HepG2 (cell line): ENCODE data around the gene ACTR6. TPM values are rescaled to one million over a fixed set of nuclear protein-coding genes. Genes with fewer than 3 reads are reported as not detected.

Experiments
- ATAC-seq: fragments of 200-7000 bp; cut with Tn5 transposase; 3 replicates; pipeline ENCODE4 v1.9.1; 2020; ENCODE audit warnings: mild to moderate bottlenecking, moderate library complexity
- BruUV-seq: library from RNA; stranded (reverse); fragments of 400-500 nt; replicated peaks from 2 replicates; lab custom pipeline; 2021; lab: Mats Ljungman, UMichigan
- CTCF ChIA-PET: fragments of 300-600 bp; formaldehyde crosslinking; extraction: SDS; loops from one replicate; lab custom pipeline; 2021; ENCODE audit warnings: low total read pairs, inconsistent platforms, low intra/inter-chr PET ratio; lab: Yijun Ruan, JAX
- POLR2A ChIA-PET: fragments of 350-600 bp; sonication (Branson Sonifier 250); formaldehyde crosslinking; loops from one replicate; lab custom pipeline; 2020; ENCODE audit warnings: antibody characterized with exemption, inconsistent platforms; lab: Yijun Ruan, JAX
- DNase-seq: peaks from one replicate; pipeline ENCODE4 v3.0.0-alpha.2; 2015; ENCODE audit warnings: low spot score
- FAIRE-seq: peaks from 3 replicates; lab custom pipeline; 2011; peaks lifted over from hg19 to GRCh38; lab: Jason Lieb, UNC
- H2AFZ ChIP-seq: one replicate; pipeline ENCODE4 v1.6.1; 2011; ENCODE audit warnings: low read length, inconsistent platforms
- H3K27ac ChIP-seq: fragments of 300-600 bp; 3 replicates; pipeline ENCODE4 v1.8.0; 2011; ENCODE audit warnings: mixed run types, mild to moderate bottlenecking, mixed read lengths, low read length, inconsistent platforms; ENCODE audit not compliant: insufficient read depth; ENCODE audit errors: extremely low read length
- H3K27me3 ChIP-seq, 2 experiments: fragments of 200-600 bp in 1 of 2; 2 replicates in 1 of 2; 3 replicates in 1 of 2; pipeline versions ENCODE4 v1.6.0 to v1.8.0; 2011; ENCODE audit warnings: low read length in 2 of 2, mild to moderate bottlenecking in 2 of 2, moderate library complexity in 2 of 2, inconsistent platforms in 1 of 2; ENCODE audit not compliant: insufficient read depth in 2 of 2, control insufficient read depth in 1 of 2
- H3K36me3 ChIP-seq, 2 experiments: fragments of 200-600 bp in 1 of 2; replicated peaks in 1 of 2; 2 replicates in 1 of 2; 3 replicates in 1 of 2; pipeline versions ENCODE4 v1.5.1 to v1.8.0; 2011; ENCODE audit warnings: low read length in 2 of 2, inconsistent platforms in 1 of 2; ENCODE audit not compliant: insufficient read depth in 2 of 2, control insufficient read depth in 1 of 2
- H3K4me1 ChIP-seq: 2 replicates; pipeline ENCODE4 v1.5.1; 2012; ENCODE audit warnings: low read length, inconsistent platforms; ENCODE audit not compliant: insufficient read depth
- H3K4me2 ChIP-seq: 2 replicates; pipeline ENCODE4 v1.6.0; 2011; ENCODE audit warnings: low read depth, low read length, inconsistent platforms
- H3K4me3 ChIP-seq, 3 experiments: fragments of 200-600 bp in 1 of 3; sonication (generic), shearing (Covaris generic) in 1 of 3; replicated peaks in 1 of 3; 2 replicates each; pipeline ENCODE4 v1.5.1; 2011 to 2016; ENCODE audit warnings: low read length in 3 of 3, inconsistent platforms in 2 of 3, low read depth in 2 of 3, mild to moderate bottlenecking in 2 of 3, control low read depth in 1 of 3, mixed read lengths in 1 of 3; ENCODE audit not compliant: insufficient read depth in 1 of 3
- H3K79me2 ChIP-seq: one replicate; pipeline ENCODE4 v1.6.1; 2011; ENCODE audit warnings: low read length, inconsistent platforms; ENCODE audit not compliant: insufficient read depth
- H3K9ac ChIP-seq: 2 replicates; pipeline ENCODE4 v1.6.0; 2011; ENCODE audit warnings: mild to moderate bottlenecking, low read depth, low read length, inconsistent platforms; ENCODE audit not compliant: insufficient read depth
- H3K9me3 ChIP-seq: 2 replicates; pipeline ENCODE4 v1.5.1; 2012; ENCODE audit warnings: mild to moderate bottlenecking, low read length
- H4K20me1 ChIP-seq: 2 replicates; pipeline ENCODE4 v1.6.0; 2011; ENCODE audit warnings: inconsistent platforms, mild to moderate bottlenecking, low read length, moderate library complexity; ENCODE audit not compliant: insufficient read depth
- ETV5 ChIP-seq: IDR thresholded peaks from 2 replicates; pipeline ENCODE4 v1.6.1; 2018; ENCODE audit warnings: missing biosample characterization, missing genetic modification reagents, inconsistent platforms, borderline replicate concordance
- HDAC2 ChIP-seq: sonication (generic); formaldehyde crosslinking; IDR thresholded peaks from 2 replicates; pipeline ENCODE4 v1.4.0; 2020; ENCODE audit warnings: missing genetic modification reagents
- MLLT10 ChIP-seq: sonication (generic); formaldehyde crosslinking; IDR thresholded peaks from 2 replicates; pipeline ENCODE4 v1.4.0; 2020; ENCODE audit warnings: missing genetic modification reagents
- ZNF761 ChIP-seq: sonication (generic); formaldehyde crosslinking; conservative IDR thresholded peaks from 2 replicates; pipeline ENCODE4 v1.4.0; 2020; ENCODE audit warnings: mild to moderate bottlenecking, missing genetic modification reagents
- ZNF766 ChIP-seq: sonication (generic); formaldehyde crosslinking; IDR thresholded peaks from 2 replicates; pipeline ENCODE4 v1.5.0; 2020; ENCODE audit warnings: missing genetic modification reagents, borderline replicate concordance
- WGBS: methylation state at CpG from one replicate; pipeline ENCODE4 v1.1.6; 2017; ENCODE audit warnings: low lambda C conversion rate; 5-methylcytosine and 5-hydroxymethylcytosine counted together
- in situ Hi-C: cut with HindIII; loops from 2 replicates; pipeline ENCODE4 v1.10.0; 2017; ENCODE audit warnings: low pct_unique_long_range_greater_than_20kb; ENCODE audit not compliant: extremely low pct_ligation_motif_present
- intact Hi-C: fragments of 100-400 bp; cut with micrococcal nuclease; formaldehyde crosslinking; loops from one replicate; pipeline ENCODE4 v1.10.0; 2022; ENCODE audit not compliant: unreplicated experiment
- polyA plus RNA-seq, 8 experiments: library from polyadenylated mRNA; depleted of rRNA in 3 of 8; stranded (reverse) in 7 of 8; unstranded in 1 of 8; fragments of >200 nt; fragmentation: Illumina TruSeq in 4 of 8; extraction: Trizol in 4 of 8; gene quantifications; 2 replicates each; pipeline versions ENCODE4 v1.2.1 to v1.2.3, GENCODE V29; 2011 to 2016; ENCODE audit warnings: low read depth in 4 of 8, missing spikeins in 1 of 8, mixed read lengths in 1 of 8; ENCODE audit not compliant: insufficient read depth in 1 of 8
- total RNA-seq, 5 experiments: library from RNA; depleted of rRNA; stranded (reverse); fragments of >200 nt; fragmentation: Illumina TruSeq; extraction: Trizol; gene quantifications; 2 replicates each; pipeline ENCODE4 v1.2.3, GENCODE V29; 2016; ENCODE audit warnings: low read depth in 1 of 5
- TF ChIP-seq, protein P1 (sequence below): sonication (generic); formaldehyde crosslinking; IDR thresholded peaks from 2 replicates; pipeline ENCODE4 v1.8.0; 2023; ENCODE audit warnings: mild to moderate bottlenecking, missing genetic modification reagents

Gene ACTR6
- total and polyA plus RNA-seq, 2 of the 13 experiments (the other 11 are each of a cell fraction or from before 2014, with no cell fraction given): 12.9 to 22.4 TPM

DNA sequence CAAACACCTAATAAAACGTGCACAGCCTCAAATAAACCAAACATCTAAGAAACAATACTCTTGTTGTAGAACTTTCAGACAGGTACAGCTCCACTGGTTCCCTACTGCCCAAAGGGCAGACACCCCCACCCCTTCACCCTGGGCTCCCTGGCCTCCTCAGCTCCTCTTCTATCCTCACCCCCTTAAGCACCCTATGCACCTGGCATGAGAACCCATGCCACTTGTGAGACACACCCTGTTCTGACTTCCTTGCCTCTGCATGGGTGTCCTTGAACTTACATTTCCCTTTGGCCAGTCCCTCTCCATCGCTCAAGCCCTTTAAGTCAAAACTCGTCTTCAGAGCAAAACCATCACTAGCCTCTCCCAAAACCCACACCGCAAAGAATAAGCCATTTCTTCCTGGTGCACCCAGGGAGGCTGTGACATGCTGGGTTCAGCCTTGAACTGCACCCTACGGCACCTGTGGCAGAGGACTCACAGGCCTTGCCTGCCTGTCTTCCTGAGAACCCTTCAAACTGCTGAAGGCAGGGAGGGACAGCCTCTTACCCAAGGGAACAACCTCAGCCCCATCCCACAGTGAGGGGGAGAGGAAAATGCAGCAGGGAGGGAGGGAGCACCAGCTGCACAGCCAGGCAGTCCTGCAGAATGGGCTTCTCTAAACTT, 12.6 kb upstream of the ACTR6 start:
- ChIA-PET POLR2A (interaction anchor here (1.7 kb wide), 1 partner anchor 12 kb away, joined by 4 read pairs; the partner anchor contains the start of gene ACTR6), CTCF (no interaction called here)
- peaks cover 23% of the 10 kb centered on the region for H3K4me1 ChIP-seq
- DNase-seq: no peak
- no peaks in the 10 kb centered on the region for H3K79me2 ChIP-seq
- intact Hi-C loops (no loop called here), in situ Hi-C loops (no loop called here)
- TF ChIP-seq, protein P1, sequence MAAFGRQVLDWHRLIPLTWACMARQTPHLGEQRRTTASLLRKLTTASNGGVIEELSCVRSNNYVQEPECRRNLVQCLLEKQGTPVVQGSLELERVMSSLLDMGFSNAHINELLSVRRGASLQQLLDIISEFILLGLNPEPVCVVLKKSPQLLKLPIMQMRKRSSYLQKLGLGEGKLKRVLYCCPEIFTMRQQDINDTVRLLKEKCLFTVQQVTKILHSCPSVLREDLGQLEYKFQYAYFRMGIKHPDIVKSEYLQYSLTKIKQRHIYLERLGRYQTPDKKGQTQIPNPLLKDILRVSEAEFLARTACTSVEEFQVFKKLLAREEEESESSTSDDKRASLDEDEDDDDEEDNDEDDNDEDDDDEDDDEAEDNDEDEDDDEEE (CRISPR knock-in tag): no peak
- no peak for TF ChIP-seq ETV5 (CRISPR knock-in tag)
- no peak for TF ChIP-seq MLLT10
- TF ChIP-seq ZNF766: no peak
- TF ChIP-seq HDAC2 (CRISPR knock-in tag): no peak
- no peak for TF ChIP-seq ZNF761
- 92% methylated on average over 5 of the region's 5 CpGs for WGBS
- no peaks in the 10 kb centered on the region for H4K20me1 ChIP-seq
- H3K4me3 ChIP-seq: no peak overlapping the region
- no TSS peak for BruUV-seq
- H3K27me3 ChIP-seq: no peaks in the 10 kb centered on the region
- no peaks in the 10 kb centered on the region for H3K9me3 ChIP-seq
- H3K36me3 ChIP-seq: peaks cover 3 to 23% of the 10 kb centered on the region in 2 experiments; a peak in 4 of 5 replicates
- H3K4me2 ChIP-seq: no peak overlapping the region
- H3K9ac ChIP-seq: no peak overlapping the region
- no peak overlapping the region for H3K27ac ChIP-seq
- H2AFZ ChIP-seq: no peak overlapping the region
- no peak for FAIRE-seq
- no peak for ATAC-seq
